Activated naive CD4-positive, alpha-beta T cell treated with anti-CD3 and anti-CD28 coated beads for 36 hours (primary cell): ENCODE data around the gene F8. TPM values are rescaled to one million over a fixed set of nuclear protein-coding genes. Genes with fewer than 3 reads are reported as not detected.
"Not testable (repeated sequence)": the region's sequence is repeated elsewhere in the genome, so short reads cannot be mapped to it uniquely, and the experiment has no call there.

Experiments
- CTCF ChIA-PET: fragments of 350-600 bp; sonication (Branson Sonifier 250); formaldehyde crosslinking; loops from one replicate; lab custom pipeline; 2021; ENCODE audit warnings: antibody characterized with exemption; lab: Charles Lee
- DNase-seq: peaks from one replicate; pipeline ENCODE4 v3.0.0-alpha.2; 2020
- H3K27ac Mint-ChIP-seq: one replicate; pipeline ENCODE4 v1.8.0; 2021; ENCODE audit warnings: mild to moderate bottlenecking, mixed read lengths
- H3K27me3 Mint-ChIP-seq: one replicate; pipeline ENCODE4 v1.8.0; 2021; ENCODE audit warnings: low read depth, mixed read lengths
- H3K36me3 Mint-ChIP-seq: one replicate; pipeline ENCODE4 v1.8.0; 2021; ENCODE audit warnings: low read depth, mixed read lengths
- H3K4me1 Mint-ChIP-seq: one replicate; pipeline ENCODE4 v1.8.0; 2021; ENCODE audit warnings: low read depth, mixed read lengths
- H3K4me3 Mint-ChIP-seq: one replicate; pipeline ENCODE4 v1.8.0; 2021; ENCODE audit warnings: mild to moderate bottlenecking, moderate library complexity, mixed read lengths
- H3K9me3 Mint-ChIP-seq: one replicate; pipeline ENCODE4 v1.8.0; 2021; ENCODE audit warnings: mixed read lengths
- intact Hi-C: fragments of 100-400 bp; cut with micrococcal nuclease; formaldehyde crosslinking; loops from one replicate; pipeline ENCODE4 v1.15.1; 2023
- total RNA-seq, 2 experiments: library from RNA; stranded (reverse); gene quantifications; one replicate each; pipeline ENCODE4 v1.2.3, GENCODE V29; 2021

The F8 gene
- total RNA-seq, 2 experiments from 2014 or later = 4.1 to 4.6 TPM

GRCh38 chrX:154818916-154819770, 203.4 kb downstream of the F8 start:
- Mint-ChIP-seq H3K27me3 (no peaks in the 10 kb centered on the region), H3K27ac (no peak overlapping the region), H3K36me3 (no peaks in the 10 kb centered on the region), H3K4me1 (no peaks in the 10 kb centered on the region), H3K9me3 (no peaks in the 10 kb centered on the region), H3K4me3 (no peak overlapping the region)
- intact Hi-C loops = no loop called here
- no peak for DNase-seq
- CTCF ChIA-PET = no interaction called here

- H3K27me3 Mint-ChIP-seq, H3K4me1 Mint-ChIP-seq, H3K27ac Mint-ChIP-seq, DNase-seq, H3K4me3 Mint-ChIP-seq, intact Hi-C loops, H3K36me3 Mint-ChIP-seq, H3K9me3 Mint-ChIP-seq: not testable (repeated sequence)
- CTCF ChIA-PET = interaction anchor here (0.7 kb wide), 1 partner anchor 47 kb away, joined by 3 read pairs; no protein-coding TSS in a partner anchor
Measured at GRCh38 chrX:154817048-154817618, 205.4 kb downstream of the F8 start.

GRCh38 chrX:154816326-154816898, 206.1 kb downstream of the F8 start:
- H3K36me3 Mint-ChIP-seq = not testable (repeated sequence)

GRCh38 chrX:154815274-154815818, 207.2 kb downstream of the F8 start:
- no peak overlapping the region for H3K4me3 Mint-ChIP-seq

More at GRCh38 chrX:154816326-154816898, 206.1 kb downstream of the F8 start:
- H3K4me3 Mint-ChIP-seq, H3K4me1 Mint-ChIP-seq, intact Hi-C loops, CTCF ChIA-PET, DNase-seq, H3K27me3 Mint-ChIP-seq, H3K27ac Mint-ChIP-seq, H3K9me3 Mint-ChIP-seq: not testable (repeated sequence)

GRCh38 chrX:154813801-154814200, 208.7 kb downstream of the F8 start:
- peaks cover 2% of the 10 kb centered on the region for H3K27me3 Mint-ChIP-seq
- CTCF ChIA-PET = no interaction called here
- intact Hi-C loops = no loop called here
- H3K4me3 Mint-ChIP-seq = no peak overlapping the region
- H3K4me1 Mint-ChIP-seq = peaks cover 2% of the 10 kb centered on the region
- no peaks in the 10 kb centered on the region for H3K36me3 Mint-ChIP-seq
- H3K9me3 Mint-ChIP-seq = no peaks in the 10 kb centered on the region
- DNase-seq = no peak
- H3K27ac Mint-ChIP-seq = no peak overlapping the region

More at GRCh38 chrX:154815274-154815818, 207.2 kb downstream of the F8 start:
- Mint-ChIP-seq H3K27me3 (peaks cover 2% of the 10 kb centered on the region), H3K36me3 (no peaks in the 10 kb centered on the region), H3K27ac (no peak overlapping the region), H3K4me1 (no peaks in the 10 kb centered on the region), H3K9me3 (no peaks in the 10 kb centered on the region)
- intact Hi-C loops = no loop called here
- DNase-seq = no peak
- CTCF ChIA-PET = no interaction called here

- CTCF ChIA-PET = interaction anchor here (0.9 kb wide), 1 partner anchor 14 kb away, joined by 4 read pairs; no protein-coding TSS in a partner anchor
- peaks cover 2% of the 10 kb centered on the region for H3K27me3 Mint-ChIP-seq
- H3K27ac Mint-ChIP-seq = no peak overlapping the region
- H3K4me1 Mint-ChIP-seq = peaks cover 2% of the 10 kb centered on the region
- H3K36me3 Mint-ChIP-seq = no peaks in the 10 kb centered on the region
- H3K4me3 Mint-ChIP-seq = no peak overlapping the region
- intact Hi-C loops = no loop called here
- H3K9me3 Mint-ChIP-seq = no peaks in the 10 kb centered on the region
- no peak for DNase-seq
Measured at GRCh38 chrX:154812341-154813101, 210.0 kb downstream of the F8 start.

GRCh38 chrX:154809939-154810665, 212.4 kb downstream of the F8 start:
- DNase-seq = peak; percentile 5
- CTCF ChIA-PET = no interaction called here
- no peaks in the 10 kb centered on the region for H3K9me3 Mint-ChIP-seq
- no peak overlapping the region for H3K4me3 Mint-ChIP-seq
- no peak overlapping the region for H3K27ac Mint-ChIP-seq
- intact Hi-C loops = loop anchor here (10.0 kb wide), 1 partner anchor 455 kb away; the partner anchor contains the start of gene RAB39B
- peaks cover 2% of the 10 kb centered on the region for H3K27me3 Mint-ChIP-seq
- peaks cover 2% of the 10 kb centered on the region for H3K4me1 Mint-ChIP-seq
- no peaks in the 10 kb centered on the region for H3K36me3 Mint-ChIP-seq

- Mint-ChIP-seq H3K4me1 (peaks cover 24% of the 10 kb centered on the region), H3K27me3 (no peaks in the 10 kb centered on the region), H3K36me3 (no peaks in the 10 kb centered on the region), H3K9me3 (no peaks in the 10 kb centered on the region), H3K4me3 (no peak overlapping the region), H3K27ac (no peak overlapping the region)
- CTCF ChIA-PET = no interaction called here
- DNase-seq = no peak
- intact Hi-C loops = loop anchor here (10.0 kb wide), 1 partner anchor 458 kb away; the partner anchor contains the start of gene RAB39B
Measured at GRCh38 chrX:154806837-154807501, 215.6 kb downstream of the F8 start.

GRCh38 chrX:154805696-154806091, 216.8 kb downstream of the F8 start:
- Mint-ChIP-seq H3K27ac (no peak overlapping the region), H3K36me3 (no peaks in the 10 kb centered on the region)
- CTCF ChIA-PET = interaction anchor here (1.0 to 1.4 kb wide), 2 partner anchors 14 to 28 kb away, joined by 3 to 5 read pairs; no protein-coding TSS in a partner anchor

GRCh38 chrX:154804957-154805695, 217.4 kb downstream of the F8 start, which contains the start of gene MPP1:
Gene MPP1 (minus strand): TSS chrX:154805485. CDS start chrX:154805373, 112 bp downstream.
- Mint-ChIP-seq H3K9me3 (no peaks in the 10 kb centered on the region), H3K27me3 (no peaks in the 10 kb centered on the region), H3K27ac (no peak within 1 kb of the TSS), H3K4me3 (peak within 1 kb of the TSS; percentile 74), H3K36me3 (no peaks in the 10 kb centered on the region), H3K4me1 (peaks cover 38% of the 10 kb centered on the region)
- CTCF ChIA-PET = interaction anchor here (1.0 to 1.7 kb wide), 3 partner anchors 14 to 40 kb away, joined by 3 to 5 read pairs (median 3); no protein-coding TSS in a partner anchor
- DNase-seq = peak; percentile 78
- intact Hi-C loops = loop anchor here (1.0 to 10.0 kb wide), 3 partner anchors 42 to 460 kb away; partner anchors contain the start of genes DKC1 and RAB39B

More at GRCh38 chrX:154805696-154806091, 216.8 kb downstream of the F8 start:
- intact Hi-C loops = loop anchor here (1.0 to 10.0 kb wide), 3 partner anchors 43 to 459 kb away; partner anchors contain the start of genes DKC1 and RAB39B
- H3K4me3 Mint-ChIP-seq = peak overlapping the region; percentile 74
- peaks cover 32% of the 10 kb centered on the region for H3K4me1 Mint-ChIP-seq
- no peak for DNase-seq
- no peaks in the 10 kb centered on the region for H3K9me3 Mint-ChIP-seq
- H3K27me3 Mint-ChIP-seq = no peaks in the 10 kb centered on the region
